ENCODE measurements around the gene FAM131B.

Gene FAM131B

GRCh38 chr7:143360788-143361551 lies 1.5 kb downstream of the FAM131B start:
- in situ Hi-C loops (cut with MboI; ENCODE audit: low sequenced_read_pairs): no loop called here

- in situ Hi-C loops (cut with MboI; ENCODE audit: low sequenced_read_pairs): no loop called here
Measured at GRCh38 chr7:143359771-143360353, 2.7 kb downstream of the FAM131B start.

DNA sequence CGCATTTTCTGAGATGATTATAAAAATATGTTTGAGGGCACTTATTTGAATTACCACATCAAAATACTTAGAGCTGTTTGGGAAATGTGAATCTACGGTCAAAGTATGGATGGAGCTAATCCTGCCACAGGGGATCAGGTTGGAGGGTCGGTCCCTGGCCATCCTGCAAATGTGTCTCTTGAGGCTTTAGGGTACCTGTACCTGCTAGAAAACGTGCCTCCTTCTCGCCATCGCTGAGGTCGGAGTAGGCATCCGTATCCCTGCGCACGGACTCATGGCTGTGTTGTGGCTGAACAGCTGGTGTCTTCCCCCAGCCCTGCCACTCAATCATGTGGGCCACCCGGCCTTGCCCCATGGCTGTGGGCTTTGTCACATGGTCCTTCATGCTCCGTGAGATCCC lies 3.9 kb downstream of the FAM131B start:
- in situ Hi-C loops (cut with MboI; ENCODE audit: low sequenced_read_pairs): no loop called here

DNA sequence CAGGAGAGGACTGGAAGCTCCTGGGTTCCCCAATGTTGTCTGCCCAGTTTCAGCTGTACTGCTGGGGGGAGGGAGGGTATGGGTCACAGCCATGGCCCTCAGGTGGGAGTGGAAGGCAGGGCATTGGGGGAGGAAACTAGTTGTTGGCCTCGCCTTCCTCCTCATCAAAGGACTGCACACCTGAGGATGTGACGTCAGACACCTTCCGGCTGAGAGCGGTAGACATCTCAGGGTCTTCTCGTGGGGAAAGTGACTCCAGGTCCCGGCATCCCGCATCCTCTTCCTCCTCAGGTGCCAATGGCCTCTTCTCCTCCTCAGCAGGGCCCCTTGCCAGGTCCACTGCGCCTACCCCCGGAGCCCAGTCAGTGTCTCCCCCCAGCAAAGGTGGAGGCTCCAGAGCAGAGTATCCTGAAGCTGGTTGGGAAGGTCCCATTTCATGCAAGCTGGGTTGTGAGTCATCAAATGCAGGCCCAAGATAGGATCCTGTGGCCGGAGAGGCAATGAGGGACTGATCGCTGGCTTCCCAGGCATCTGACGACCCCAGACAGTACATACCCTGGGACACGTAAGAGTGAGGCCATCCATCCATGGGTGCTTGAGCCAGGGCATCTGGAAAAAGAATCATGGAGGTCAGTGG lies 6.0 kb downstream of the FAM131B start:
- in situ Hi-C loops (cut with MboI; ENCODE audit: low sequenced_read_pairs): no loop called here

DNA sequence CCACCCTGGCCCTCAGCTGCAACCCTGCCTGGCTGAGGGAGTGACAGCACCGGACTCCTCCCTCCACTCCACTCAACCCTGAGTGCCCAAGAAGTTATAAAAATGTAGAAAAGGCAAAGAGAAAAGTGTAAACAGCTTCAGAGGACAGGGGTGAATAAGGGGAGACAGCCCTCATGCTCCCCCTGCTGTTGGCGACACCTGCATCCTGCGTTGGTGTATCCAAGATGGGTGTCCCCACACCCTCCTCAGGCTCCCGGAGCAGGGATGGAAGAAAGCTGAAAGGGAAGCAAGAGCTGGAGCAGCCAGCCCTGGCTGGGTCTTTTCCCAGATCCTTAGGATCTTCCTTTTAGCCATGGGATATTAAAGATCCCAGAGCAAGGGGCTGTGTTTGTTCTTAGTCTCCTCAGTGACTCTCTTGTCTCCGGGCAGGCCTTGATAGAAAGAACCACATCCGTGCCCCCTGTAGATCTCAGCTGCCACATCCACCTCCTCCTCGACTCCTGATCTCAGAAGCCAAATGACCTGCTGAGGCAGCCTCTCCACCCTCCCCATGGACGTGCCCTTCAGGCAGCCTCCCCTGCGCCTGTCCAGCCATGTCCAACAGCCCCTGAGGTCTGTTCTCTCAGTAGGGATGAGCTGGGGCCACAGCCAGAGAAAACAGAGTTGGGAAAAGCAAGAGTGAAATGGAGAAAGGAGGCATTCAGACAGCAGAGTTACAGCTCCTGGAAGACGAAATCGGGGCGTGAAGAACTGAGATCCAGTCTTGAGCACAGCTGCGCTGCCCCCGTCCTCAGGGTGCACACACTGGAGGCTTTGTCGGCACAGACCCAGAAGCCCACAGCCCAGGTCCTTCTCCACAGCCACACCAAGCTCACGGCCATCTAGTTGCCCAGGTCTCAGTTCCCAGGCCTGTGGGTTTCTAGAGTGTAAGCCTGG lies 6.8 kb downstream of the FAM131B start:
- in situ Hi-C loops (cut with MboI; ENCODE audit: low sequenced_read_pairs): no loop called here

GRCh38 chr7:143354965-143355364 lies 7.5 kb downstream of the FAM131B start:
- in situ Hi-C loops (cut with MboI; ENCODE audit: low sequenced_read_pairs): no loop called here

DNA sequence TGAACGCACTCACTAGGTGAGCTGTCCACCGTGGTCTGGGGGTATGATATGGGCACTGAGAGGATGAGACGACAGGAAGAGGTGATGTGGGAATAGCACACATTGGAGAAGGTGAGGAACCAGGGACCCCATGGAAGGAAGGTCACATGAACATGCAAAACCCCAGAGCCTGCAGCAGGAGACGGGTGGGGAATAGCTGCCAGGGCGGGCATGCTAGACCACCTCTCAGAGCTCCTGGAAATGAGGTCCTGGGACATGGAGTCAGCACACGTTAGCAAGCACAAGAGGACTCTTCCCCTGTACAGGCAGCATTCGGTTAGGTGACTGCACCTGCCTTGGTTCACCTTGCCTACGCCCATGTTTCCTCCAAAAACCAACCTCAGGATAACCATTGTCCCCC lies 8.1 kb downstream of the FAM131B start:
- in situ Hi-C loops (cut with MboI; ENCODE audit: low sequenced_read_pairs): no loop called here

GRCh38 chr7:143352531-143353002 lies 9.9 kb downstream of the FAM131B start:
- in situ Hi-C loops (cut with MboI; ENCODE audit: low sequenced_read_pairs): no loop called here

DNA sequence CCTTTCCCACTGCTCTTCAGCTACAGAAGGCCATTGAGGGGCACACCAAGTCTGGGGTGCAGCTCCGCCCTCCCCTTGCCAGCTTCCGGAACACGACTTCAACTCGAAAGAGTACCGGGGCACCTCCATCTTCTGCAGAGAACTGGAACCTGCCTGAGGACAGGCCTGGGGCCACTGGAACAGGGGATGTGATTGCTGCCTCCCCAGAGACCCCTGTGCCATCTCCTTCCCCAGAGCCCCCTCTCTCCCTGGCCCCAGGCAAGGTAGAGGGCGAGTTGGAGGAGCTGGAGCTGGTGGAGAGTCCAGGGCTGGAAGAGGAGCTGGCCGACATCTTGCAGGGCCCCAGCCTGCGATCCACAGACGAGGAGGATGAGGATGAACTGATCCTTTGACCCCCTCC lies 10.9 kb downstream of the FAM131B start:
- in situ Hi-C loops (cut with MboI; ENCODE audit: low sequenced_read_pairs): no loop called here

- in situ Hi-C loops (cut with MboI; ENCODE audit: low sequenced_read_pairs): no loop called here
Measured at GRCh38 chr7:143351060-143351459, 11.5 kb downstream of the FAM131B start.

DNA sequence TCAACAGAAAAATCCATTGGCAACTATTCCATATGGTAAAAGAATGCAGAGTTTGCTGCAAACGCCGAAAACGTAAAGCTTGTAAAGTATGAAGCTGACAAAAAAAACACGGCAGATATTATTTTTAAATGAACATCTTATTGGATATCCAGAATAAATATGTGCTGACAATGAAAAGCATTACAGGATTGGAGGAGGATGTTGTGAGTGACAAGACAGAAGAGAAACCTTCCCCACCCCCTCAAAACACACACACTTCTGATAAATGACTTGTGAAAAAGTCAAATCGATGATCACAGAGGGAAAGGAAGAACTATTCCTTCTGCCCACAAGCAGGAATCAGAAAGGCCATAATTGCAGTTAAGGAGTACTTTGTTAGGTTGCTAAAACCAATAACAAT lies 14.6 kb downstream of the FAM131B start:
- in situ Hi-C loops (cut with MboI; ENCODE audit: low sequenced_read_pairs): no loop called here

GRCh38 chr7:143346018-143346417 lies 16.5 kb downstream of the FAM131B start:
- in situ Hi-C loops (cut with MboI; ENCODE audit: low sequenced_read_pairs): no loop called here

GRCh38 chr7:143345428-143345900 lies 17.0 kb downstream of the FAM131B start:
- in situ Hi-C loops (cut with MboI; ENCODE audit: low sequenced_read_pairs): no loop called here

GRCh38 chr7:143343596-143343995 lies 18.9 kb downstream of the FAM131B start:
- in situ Hi-C loops (cut with MboI; ENCODE audit: low sequenced_read_pairs): no loop called here

GRCh38 chr7:143341842-143342241 lies 20.7 kb downstream of the FAM131B start:
- in situ Hi-C loops (cut with MboI; ENCODE audit: low sequenced_read_pairs): no loop called here

DNA sequence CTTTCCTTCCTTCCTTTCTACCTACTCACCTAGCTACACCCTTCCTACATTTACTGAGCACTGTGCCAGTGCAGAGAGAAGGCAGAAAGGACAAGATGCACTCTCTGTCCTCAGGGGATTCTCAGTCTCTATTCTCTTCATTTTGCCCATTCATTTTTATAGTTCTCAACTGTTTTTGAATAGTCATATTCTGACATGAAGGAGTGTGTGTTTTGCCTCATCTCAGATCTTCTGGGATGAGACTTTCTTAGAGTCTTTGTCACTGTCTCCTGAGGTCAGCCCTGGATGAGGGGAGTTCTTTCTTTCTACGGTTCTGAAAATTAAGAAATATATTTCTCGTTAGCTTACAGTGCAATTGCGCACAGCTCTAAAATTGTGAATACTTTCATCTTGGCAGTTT lies 25.3 kb downstream of the FAM131B start:
- in situ Hi-C loops (cut with MboI; ENCODE audit: low sequenced_read_pairs): no loop called here

GRCh38 chr7:143334244-143334643 lies 28.3 kb downstream of the FAM131B start:
- in situ Hi-C loops (cut with MboI; ENCODE audit: low sequenced_read_pairs): no loop called here

DNA sequence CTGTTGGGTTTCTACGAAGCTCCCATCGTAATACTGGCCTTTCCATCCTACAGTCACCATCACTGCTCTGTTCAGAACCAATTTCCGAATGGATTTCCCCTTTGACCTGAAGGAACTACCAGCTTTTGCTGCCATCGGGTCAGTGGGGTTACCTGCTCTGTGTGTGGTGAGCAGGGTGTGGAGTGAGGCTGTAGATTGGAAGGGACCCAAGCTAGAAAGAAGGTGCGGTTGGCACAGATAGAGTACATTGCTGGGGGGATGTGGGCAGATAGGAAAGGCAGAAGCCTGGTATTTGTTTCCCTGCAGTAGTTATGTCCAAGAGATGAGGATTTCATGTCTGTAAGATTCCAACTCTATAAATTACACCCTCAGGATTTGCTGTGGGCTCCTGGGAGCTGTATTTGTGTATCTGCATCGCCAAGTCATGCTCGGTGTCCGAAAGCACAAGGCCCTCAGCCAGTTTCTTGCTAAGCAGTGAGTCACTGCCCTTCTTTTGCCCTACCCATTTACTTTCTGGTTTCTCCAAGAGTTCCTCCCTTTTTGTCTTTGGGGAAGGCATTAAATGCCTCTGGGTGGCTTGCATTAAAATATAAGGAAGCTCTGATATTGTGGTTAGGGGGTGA lies 31.2 kb downstream of the FAM131B start:
- in situ Hi-C loops (cut with MboI; ENCODE audit: low sequenced_read_pairs): no loop called here

- in situ Hi-C loops (cut with MboI; ENCODE audit: low sequenced_read_pairs): no loop called here
Measured at GRCh38 chr7:143329471-143330170, 32.9 kb downstream of the FAM131B start.

DNA sequence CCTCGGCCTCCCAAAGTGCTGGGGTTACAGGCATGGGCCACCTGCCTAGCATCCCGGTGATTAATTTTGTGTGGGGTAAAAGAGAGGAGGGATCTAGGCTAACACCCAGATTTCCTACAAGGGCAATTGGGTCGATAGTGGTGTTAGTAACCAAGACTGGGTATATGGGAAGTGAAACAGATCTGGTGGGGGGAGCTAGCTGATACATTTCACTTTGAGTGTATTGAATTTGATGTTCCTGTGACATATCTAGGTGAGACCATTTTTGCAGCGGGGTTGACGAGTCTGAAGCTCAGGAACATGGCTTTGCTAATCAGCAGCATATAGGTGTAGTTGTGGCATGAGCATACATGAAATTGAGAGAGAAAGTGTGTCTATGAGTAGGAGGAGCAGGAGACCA lies 34.6 kb downstream of the FAM131B start:
- in situ Hi-C loops (cut with MboI; ENCODE audit: low sequenced_read_pairs): no loop called here
